Trophoblast cell (in vitro differentiated cells and primary cell): ENCODE results near the gene IL4I1.
A peak's percentile ranks its signal among the peaks of the same experiment; 100 is the strongest.

Experiments used
- DNase-seq, 2 donors: peaks; one replicate each; pipeline ENCODE4 v3.0.0-alpha.2; 2016
- H2AFZ ChIP-seq: 2 replicates; pipeline ENCODE4 v1.6.1; 2013; ENCODE audit warnings: low read length, moderate library complexity, mild to moderate bottlenecking; ENCODE audit not compliant: insufficient read depth, poor library complexity
- H2AK5ac ChIP-seq: 2 replicates; pipeline ENCODE4 v1.6.1; 2013; ENCODE audit warnings: mild to moderate bottlenecking, low read length
- H2BK120ac ChIP-seq: 2 replicates; pipeline ENCODE4 v1.6.1; 2013; ENCODE audit warnings: low read length, mild to moderate bottlenecking, moderate library complexity; ENCODE audit not compliant: insufficient read depth, poor library complexity
- H2BK12ac ChIP-seq: 2 replicates; pipeline ENCODE4 v1.6.1; 2013; ENCODE audit warnings: mild to moderate bottlenecking, low read length, moderate library complexity
- H2BK5ac ChIP-seq: 2 replicates; pipeline ENCODE4 v1.6.1; 2013; ENCODE audit warnings: low read length, low read depth, moderate library complexity, mild to moderate bottlenecking; ENCODE audit not compliant: poor library complexity
- H3K14ac ChIP-seq: 2 replicates; pipeline ENCODE4 v1.6.1; 2013; ENCODE audit warnings: mild to moderate bottlenecking, low read length
- H3K18ac ChIP-seq: 2 replicates; pipeline ENCODE4 v1.6.1; 2013; ENCODE audit warnings: mild to moderate bottlenecking, low read length
- H3K23ac ChIP-seq: 2 replicates; pipeline ENCODE4 v1.6.1; 2013; ENCODE audit warnings: low read length
- H3K27ac ChIP-seq: 2 replicates; pipeline ENCODE4 v1.5.1; 2013; ENCODE audit warnings: low read depth, mild to moderate bottlenecking, inconsistent platforms, low read length, moderate library complexity
- H3K27me3 ChIP-seq: 2 replicates; pipeline ENCODE4 v1.6.1; 2013; ENCODE audit warnings: inconsistent platforms, mild to moderate bottlenecking, low read length, moderate library complexity; ENCODE audit not compliant: insufficient read depth
- H3K36me3 ChIP-seq, 2 experiments: 1 replicate in 1 of 2; 2 replicates in 1 of 2; pipeline ENCODE4 v1.6.1; 2013; ENCODE audit warnings: low read length in 2 of 2, mild to moderate bottlenecking in 2 of 2, moderate library complexity in 1 of 2; ENCODE audit not compliant: insufficient read depth in 2 of 2, control insufficient read depth in 1 of 2
- H3K4ac ChIP-seq: 2 replicates; pipeline ENCODE4 v1.6.1; 2013; ENCODE audit warnings: low read depth, mild to moderate bottlenecking, low read length, moderate library complexity
- H3K4me1 ChIP-seq, 2 experiments: 1 replicate in 1 of 2; 2 replicates in 1 of 2; pipeline ENCODE4 v1.6.1; 2013; ENCODE audit warnings: low read length in 2 of 2, mild to moderate bottlenecking in 2 of 2, moderate library complexity in 1 of 2; ENCODE audit not compliant: insufficient read depth in 2 of 2, control insufficient read depth in 1 of 2
- H3K4me2 ChIP-seq: 2 replicates; pipeline ENCODE4 v1.6.1; 2013; ENCODE audit warnings: inconsistent platforms, mild to moderate bottlenecking, low read length, moderate library complexity
- H3K4me3 ChIP-seq: 2 replicates; pipeline ENCODE4 v1.5.1; 2013; ENCODE audit warnings: mild to moderate bottlenecking, low read depth, low read length, inconsistent platforms
- H3K79me1 ChIP-seq: one replicate; pipeline ENCODE4 v1.6.1; 2013; ENCODE audit warnings: low read length
- H3K79me2 ChIP-seq: 2 replicates; pipeline ENCODE4 v1.6.1; 2013; ENCODE audit warnings: low read length, mild to moderate bottlenecking; ENCODE audit not compliant: control insufficient read depth, insufficient read depth, poor library complexity
- H3K9ac ChIP-seq: 2 replicates; pipeline ENCODE4 v1.6.1; 2013; ENCODE audit warnings: mild to moderate bottlenecking, low read length
- H3K9me3 ChIP-seq: 2 replicates; pipeline ENCODE4 v1.6.1; 2013; ENCODE audit warnings: low read depth, mild to moderate bottlenecking, control low read depth, inconsistent platforms, low read length; ENCODE audit not compliant: insufficient read depth
- H4K12ac ChIP-seq: 2 replicates; pipeline ENCODE4 v1.6.1; 2013; ENCODE audit warnings: low read depth, mild to moderate bottlenecking, low read length, moderate library complexity
- H4K8ac ChIP-seq: 2 replicates; pipeline ENCODE4 v1.6.1; 2013; ENCODE audit warnings: low read depth, mild to moderate bottlenecking, low read length, moderate library complexity
- H4K91ac ChIP-seq: one replicate; pipeline ENCODE4 v1.6.1; 2013; ENCODE audit warnings: low read depth, mild to moderate bottlenecking, low read length, moderate library complexity
- WGBS: extraction: QIAGEN DNeasy Blood & Tissue Kit; methylation state at CpG from one replicate; pipeline ENCODE4 v1.1.7; 2013; ENCODE audit warnings: missing lambda C conversion rate; ENCODE audit not compliant: insufficient read length, insufficient coverage; ENCODE audit errors: extremely low coverage; 5-methylcytosine and 5-hydroxymethylcytosine counted together

The IL4I1 gene

DNA sequence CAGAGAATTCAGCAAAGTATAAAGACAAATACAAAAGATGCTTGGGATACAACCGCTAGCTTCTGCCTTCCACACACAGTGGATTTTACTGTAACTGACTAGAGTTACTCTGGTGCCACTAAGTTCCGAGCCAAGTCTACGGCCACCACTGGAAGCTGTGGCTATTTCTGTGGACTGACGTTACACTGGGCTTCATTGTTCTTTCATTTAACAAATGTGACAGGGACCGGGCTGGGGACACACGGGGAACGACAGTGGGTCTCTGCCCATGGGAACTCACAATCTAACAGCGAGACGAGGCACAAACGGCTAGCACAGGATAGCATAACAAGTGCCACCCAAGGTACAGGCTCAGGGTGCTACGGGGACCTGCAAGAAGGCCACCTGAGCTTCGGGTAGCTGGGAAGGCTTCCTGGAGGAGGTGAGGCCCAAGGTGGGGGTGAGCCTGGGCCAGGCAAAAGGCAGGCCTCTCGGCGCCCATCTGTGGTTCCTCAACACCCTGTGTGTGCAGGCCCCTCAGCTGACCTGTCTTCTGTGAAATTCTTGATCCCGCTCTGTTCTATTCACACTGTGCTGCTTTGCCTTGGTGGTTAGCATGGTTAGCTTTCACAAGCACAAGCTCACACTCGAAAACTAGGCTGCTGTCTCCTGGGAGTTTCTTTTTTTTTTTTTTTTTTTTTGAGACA, 10.3 kb upstream of the IL4I1 start:
- Histone ChIP-seq H3K9ac (no peak overlapping the region), H3K27ac (no peak overlapping the region), H4K8ac (no peak overlapping the region), H3K27me3 (no peaks in the 10 kb centered on the region), H2BK120ac (no peak overlapping the region), H3K4me3 (no peak overlapping the region), H3K23ac (no peak overlapping the region), H3K36me3 (peaks cover 37 to 41% of the 10 kb centered on the region in 2 experiments), H3K18ac (no peak overlapping the region), H2BK12ac (no peak overlapping the region), H4K12ac (no peak overlapping the region), H2AFZ (no peak overlapping the region), H3K14ac (no peak overlapping the region), H3K4me2 (no peak overlapping the region), H2BK5ac (no peak overlapping the region), H3K9me3 (peaks cover 6% of the 10 kb centered on the region), H3K4me1 (no peaks in the 10 kb centered on the region), H2AK5ac (no peak overlapping the region), H3K79me2 (no peaks in the 10 kb centered on the region), H3K4ac (no peak overlapping the region), H3K79me1 (no peaks in the 10 kb centered on the region), H4K91ac (no peak overlapping the region)
- no peak for DNase-seq
- no CpG with 5 or more reads among the region's 16 CpGs for WGBS

DNA sequence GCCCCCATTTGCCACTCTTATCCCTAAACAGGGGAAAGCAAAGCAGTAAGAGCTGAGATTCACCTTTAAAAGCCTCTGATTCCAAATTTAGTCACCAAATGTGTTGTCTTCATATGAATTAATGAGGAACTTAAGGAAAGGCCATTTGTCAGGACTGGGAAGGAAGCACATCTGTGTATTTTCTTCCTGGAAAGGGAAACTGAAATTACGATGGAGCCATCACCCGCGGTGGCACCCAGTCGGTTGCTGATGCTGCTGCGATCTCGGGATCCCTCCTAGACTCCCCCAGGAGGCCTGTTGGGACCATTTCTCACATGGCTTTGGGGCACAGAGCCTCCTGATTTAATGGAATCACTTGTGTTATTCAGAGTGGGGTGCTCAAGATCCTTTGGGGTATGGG, 7.4 kb upstream of the IL4I1 start:
- no peak overlapping the region for H4K12ac ChIP-seq
- H3K36me3 ChIP-seq = peaks cover 23 to 24% of the 10 kb centered on the region in 2 experiments
- no peak overlapping the region for H3K27ac ChIP-seq
- H2AFZ ChIP-seq = no peak overlapping the region
- no peak overlapping the region for H3K4ac ChIP-seq
- no peaks in the 10 kb centered on the region for H3K79me1 ChIP-seq
- H3K79me2 ChIP-seq = no peaks in the 10 kb centered on the region
- no peak overlapping the region for H2AK5ac ChIP-seq
- H3K14ac ChIP-seq = no peak overlapping the region
- peaks cover 6% of the 10 kb centered on the region for H3K9me3 ChIP-seq
- H3K4me2 ChIP-seq = no peak overlapping the region
- H2BK120ac ChIP-seq = no peak overlapping the region
- no peak overlapping the region for H3K9ac ChIP-seq
- no peak for DNase-seq
- no peaks in the 10 kb centered on the region for H3K4me1 ChIP-seq
- no peak overlapping the region for H4K91ac ChIP-seq
- H2BK5ac ChIP-seq = no peak overlapping the region
- no peaks in the 10 kb centered on the region for H3K27me3 ChIP-seq
- no peak overlapping the region for H3K23ac ChIP-seq
- H3K18ac ChIP-seq = no peak overlapping the region
- H4K8ac ChIP-seq = no peak overlapping the region
- H3K4me3 ChIP-seq = no peak overlapping the region
- no CpG with 5 or more reads among the region's 6 CpGs for WGBS
- no peak overlapping the region for H2BK12ac ChIP-seq

DNA sequence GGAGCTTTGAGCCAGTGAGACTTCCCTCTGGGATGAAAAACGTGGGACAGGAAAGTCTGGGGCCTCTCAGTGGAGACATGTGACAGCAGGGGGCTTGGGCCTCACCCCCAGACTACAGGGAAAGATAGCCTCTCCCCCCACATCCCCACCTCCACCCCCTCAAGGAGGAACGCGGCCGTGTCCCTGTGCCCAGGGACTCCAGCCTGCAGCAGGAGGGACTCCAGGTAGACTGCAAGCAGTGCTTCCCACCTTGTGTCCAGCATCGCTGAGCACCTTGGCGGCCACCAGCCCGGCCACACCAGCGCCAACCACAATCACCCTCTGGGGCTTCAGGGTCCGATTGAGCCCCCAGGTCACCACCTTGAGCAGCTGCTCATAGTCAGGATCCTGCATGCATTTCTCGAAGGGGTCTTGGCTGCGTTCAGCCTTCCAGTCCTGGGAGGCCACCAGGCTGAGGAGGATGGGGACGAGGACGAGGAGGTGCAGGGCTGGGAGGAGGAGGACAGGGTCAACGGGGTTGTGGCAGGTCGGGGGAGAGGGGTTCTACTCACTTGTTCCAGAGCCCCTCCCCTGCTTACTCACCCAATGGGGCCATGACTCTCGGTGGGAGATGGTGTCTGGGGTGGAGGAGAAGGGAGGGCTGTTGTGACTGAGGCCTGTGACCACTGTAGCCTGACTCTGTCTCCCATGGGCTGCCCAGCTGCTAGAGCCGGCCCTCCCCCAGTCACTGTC, 955 bp downstream of the IL4I1 start:
- Histone ChIP-seq H4K12ac (no peak overlapping the region), H3K4me3 (no peak overlapping the region), H3K79me2 (no peaks in the 10 kb centered on the region), H3K14ac (no peak overlapping the region), H3K9ac (peak overlapping the region; percentile 42), H4K8ac (no peak overlapping the region), H3K79me1 (no peaks in the 10 kb centered on the region), H2AK5ac (no peak overlapping the region), H4K91ac (no peak overlapping the region), H2AFZ (no peak overlapping the region), H3K4me1 (peaks cover 0 to 2% of the 10 kb centered on the region in 2 experiments), H2BK120ac (no peak overlapping the region), H3K27ac (no peak overlapping the region), H3K36me3 (no peaks in the 10 kb centered on the region), H3K9me3 (peaks cover 4% of the 10 kb centered on the region), H3K4me2 (no peak overlapping the region), H2BK5ac (no peak overlapping the region), H3K27me3 (no peaks in the 10 kb centered on the region), H3K23ac (no peak overlapping the region), H3K4ac (no peak overlapping the region), H3K18ac (no peak overlapping the region), H2BK12ac (no peak overlapping the region)
- WGBS = no CpG with 5 or more reads among the region's 17 CpGs
- DNase-seq = no peak

DNA sequence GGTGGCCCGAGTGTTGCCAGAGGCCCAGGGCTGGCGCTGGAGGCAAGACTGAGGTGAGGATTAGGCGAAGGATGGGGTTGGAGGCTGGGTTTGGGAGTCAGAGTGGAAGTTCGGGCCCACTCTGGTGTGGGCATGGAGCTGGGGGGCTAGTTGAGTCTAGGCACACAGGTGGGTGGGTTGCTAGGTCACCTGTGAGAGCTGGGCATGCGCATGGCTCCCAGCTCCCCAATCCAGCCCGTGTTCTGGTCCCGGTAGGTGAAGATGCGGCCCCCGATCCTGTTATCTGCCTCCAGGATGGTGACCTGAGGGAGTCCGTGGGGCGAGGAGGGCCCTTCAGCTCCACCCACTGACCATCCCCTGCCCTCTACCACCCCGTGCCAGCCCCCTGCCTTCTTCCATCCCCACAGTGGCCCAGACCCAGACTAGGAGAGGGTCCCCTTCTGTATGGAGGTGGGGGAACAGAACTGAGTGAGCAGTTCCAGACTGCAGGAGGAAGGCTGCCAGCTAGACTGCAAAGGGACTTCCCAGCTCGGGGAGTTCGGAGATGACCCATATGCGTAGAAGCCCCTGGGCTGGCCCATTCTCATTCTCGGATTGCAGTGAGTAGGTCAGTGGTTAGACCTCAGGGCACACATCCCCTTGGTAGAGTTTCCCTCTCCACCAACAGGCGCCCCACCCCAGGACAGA, 1.7 kb downstream of the IL4I1 start:
- no peak overlapping the region for H2BK120ac ChIP-seq
- no peak overlapping the region for H3K18ac ChIP-seq
- no peak overlapping the region for H3K27ac ChIP-seq
- H3K79me1 ChIP-seq = no peaks in the 10 kb centered on the region
- H3K36me3 ChIP-seq = no peaks in the 10 kb centered on the region
- peak in 1 of 2 donors; percentile 27 for DNase-seq
- H3K14ac ChIP-seq = no peak overlapping the region
- no peaks in the 10 kb centered on the region for H3K27me3 ChIP-seq
- no CpG with 5 or more reads among the region's 17 CpGs for WGBS
- H2BK12ac ChIP-seq = no peak overlapping the region
- no peak overlapping the region for H4K12ac ChIP-seq
- no peak overlapping the region for H4K91ac ChIP-seq
- no peak overlapping the region for H2AFZ ChIP-seq
- no peak overlapping the region for H3K4ac ChIP-seq
- no peaks in the 10 kb centered on the region for H3K79me2 ChIP-seq
- no peak overlapping the region for H3K4me2 ChIP-seq
- no peak overlapping the region for H2BK5ac ChIP-seq
- H2AK5ac ChIP-seq = no peak overlapping the region
- H3K23ac ChIP-seq = no peak overlapping the region
- no peak overlapping the region for H3K4me3 ChIP-seq
- peaks cover 6% of the 10 kb centered on the region for H3K9me3 ChIP-seq
- H3K4me1 ChIP-seq = peaks cover 3 to 6% of the 10 kb centered on the region in 2 experiments
- no peak overlapping the region for H4K8ac ChIP-seq
- H3K9ac ChIP-seq = peak overlapping the region; percentile 55
